Tibial artery (tissue), 4 donors: ENCODE data around the gene PCTP.

Source experiments
- DNase-seq, 2 donors: peaks; one replicate each; pipeline ENCODE4 v3.0.0-alpha.2; 2019
- H3K27ac ChIP-seq, 2 donors: fragments of 200-600 bp; sonication (generic) in 1 of 2; 1 replicate in 1 of 2; 2 replicates in 1 of 2; pipeline ENCODE4 v1.5.1; 2018 to 2019; ENCODE audit warnings: mild to moderate bottlenecking in 1 of 2
- H3K27me3 ChIP-seq, 2 donors: fragments of 200-600 bp; sonication (generic) in 1 of 2; one replicate each; pipeline versions ENCODE4 v1.5.1 to v1.6.0; 2016 to 2019
- H3K36me3 ChIP-seq, 3 donors: fragments of 200-600 bp; sonication (generic) in 2 of 3; one replicate each; pipeline ENCODE4 v1.5.1; 2016 to 2019; ENCODE audit warnings: mild to moderate bottlenecking in 2 of 3
- H3K4me1 ChIP-seq, 4 donors: fragments of 200-600 bp; sonication (generic) in 2 of 4; 1 replicate in 3 of 4; 2 replicates in 1 of 4; pipeline ENCODE4 v1.5.1; 2016 to 2019
- H3K4me3 ChIP-seq, 2 donors: fragments of 200-600 bp; sonication (generic) in 1 of 2; 1 replicate in 1 of 2; 2 replicates in 1 of 2; pipeline ENCODE4 v1.5.1; 2018 to 2019; ENCODE audit warnings: mild to moderate bottlenecking in 2 of 2
- H3K9me3 ChIP-seq, 3 donors: fragments of 200-600 bp; sonication (generic) in 1 of 3; one replicate each; pipeline ENCODE4 v1.5.1; 2016 to 2019
- CTCF ChIP-seq, 2 experiments: fragments of 200-600 bp in 1 of 2; fragments of 450-650 bp in 1 of 2; IDR thresholded peaks; one replicate each; pipeline ENCODE4 v1.5.1; 2017 to 2019; ENCODE audit warnings: antibody characterized with exemption in 2 of 2, mild to moderate bottlenecking in 1 of 2, moderate library complexity in 1 of 2
- intact Hi-C: fragments of 100-400 bp; cut with DNase I; formaldehyde crosslinking; loops from one replicate; pipeline ENCODE4 v1.15.0; 2023; ENCODE audit warnings: low total_unique reads

Gene PCTP

GRCh38 chr17:55728361-55728760 is 22.5 kb upstream of the PCTP start:
- DNase-seq = no peak
- no peaks in the 10 kb centered on the region for H3K9me3 ChIP-seq
- no peaks in the 10 kb centered on the region for H3K27me3 ChIP-seq
- intact Hi-C loops = no loop called here
- H3K36me3 ChIP-seq = no peaks in the 10 kb centered on the region
- TF ChIP-seq CTCF (IDR thresholded peaks at IDR 0.05) = no peak
- peak overlapping the region; percentile 30 to 34 for H3K27ac ChIP-seq
- no peak overlapping the region for H3K4me3 ChIP-seq
- H3K4me1 ChIP-seq = peaks cover 0 to 70% (median 21%) of the 10 kb centered on the region in 4 donors

GRCh38 chr17:55728833-55729232 is 22.0 kb upstream of the PCTP start:
- intact Hi-C loops = no loop called here
- H3K4me1 ChIP-seq = peaks cover 0 to 71% (median 21%) of the 10 kb centered on the region in 4 donors

GRCh38 chr17:55729484-55729883 is 21.4 kb upstream of the PCTP start:
- no peaks in the 10 kb centered on the region for H3K9me3 ChIP-seq
- H3K4me1 ChIP-seq = peaks cover 0 to 71% (median 21%) of the 10 kb centered on the region in 4 donors
- H3K4me3 ChIP-seq = no peak overlapping the region
- H3K27me3 ChIP-seq = no peaks in the 10 kb centered on the region
- TF ChIP-seq CTCF (IDR thresholded peaks at IDR 0.05) = no peak
- no peak for DNase-seq
- H3K36me3 ChIP-seq = no peaks in the 10 kb centered on the region
- intact Hi-C loops = no loop called here
- peak overlapping the region in 1 of 2 donors; percentile 34 for H3K27ac ChIP-seq

More at GRCh38 chr17:55728833-55729232, 22.0 kb upstream of the PCTP start:
- H3K27ac ChIP-seq = peak overlapping the region; percentile 30 to 34
- H3K27me3 ChIP-seq = no peaks in the 10 kb centered on the region
- no peak overlapping the region for H3K4me3 ChIP-seq
- DNase-seq = no peak
- H3K36me3 ChIP-seq = no peaks in the 10 kb centered on the region
- no peak for TF ChIP-seq CTCF (IDR thresholded peaks at IDR 0.05)
- no peaks in the 10 kb centered on the region for H3K9me3 ChIP-seq

- TF ChIP-seq CTCF (IDR thresholded peaks at IDR 0.05) = no peak
- Histone ChIP-seq H3K4me3 (no peak overlapping the region), H3K9me3 (no peaks in the 10 kb centered on the region), H3K36me3 (no peaks in the 10 kb centered on the region), H3K27ac (peak overlapping the region; percentile 57), H3K27me3 (no peaks in the 10 kb centered on the region), H3K4me1 (peaks cover 0 to 67% (median 21%) of the 10 kb centered on the region in 4 donors)
- intact Hi-C loops = no loop called here
- no peak for DNase-seq
Observed at GRCh38 chr17:55730380-55730779, 20.5 kb upstream of the PCTP start.

- peaks cover 0 to 65% (median 21%) of the 10 kb centered on the region in 4 donors for H3K4me1 ChIP-seq
- intact Hi-C loops = no loop called here
Observed at GRCh38 chr17:55730808-55731207, 20.0 kb upstream of the PCTP start.

More at GRCh38 chr17:55730808-55731207, 20.0 kb upstream of the PCTP start:
- no peaks in the 10 kb centered on the region for H3K27me3 ChIP-seq
- DNase-seq = no peak
- TF ChIP-seq CTCF (IDR thresholded peaks at IDR 0.05) = no peak
- H3K4me3 ChIP-seq = no peak overlapping the region
- no peaks in the 10 kb centered on the region for H3K36me3 ChIP-seq
- peak overlapping the region; percentile 57 for H3K27ac ChIP-seq
- H3K9me3 ChIP-seq = no peaks in the 10 kb centered on the region
